NCI-H2227 (cell line): ENCODE measurements around the gene FGF14.

ENCODE experiments used
- DNase-seq: peaks from one replicate; lab custom pipeline; 2025; ENCODE audit not compliant: unreplicated experiment; lab: John Stamatoyannopoulos, UW

The FGF14 gene

GRCh38 chr13:101817898-101818297 lies 584.0 kb downstream of the FGF14 start:
- DNase-seq, result no peak

DNA sequence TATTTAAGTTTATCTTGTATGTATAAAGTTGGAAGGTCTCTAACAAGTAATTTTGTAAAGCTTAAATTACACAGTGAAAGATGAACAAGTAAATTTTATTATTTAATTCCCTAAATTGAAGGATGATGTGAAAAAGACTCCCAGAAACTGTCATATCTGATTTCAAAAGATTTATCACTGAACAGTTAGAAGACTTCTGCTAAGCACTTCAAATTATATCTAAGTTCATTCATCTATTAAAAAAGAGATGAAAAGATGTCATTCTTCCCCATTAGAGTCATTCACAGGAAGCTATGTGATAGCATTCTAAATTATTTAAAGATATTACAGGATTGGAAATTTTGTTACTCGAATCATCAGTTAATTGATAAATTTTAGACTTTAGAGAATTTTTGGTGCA lies 590.0 kb downstream of the FGF14 start:
- DNase-seq, result no peak

DNA sequence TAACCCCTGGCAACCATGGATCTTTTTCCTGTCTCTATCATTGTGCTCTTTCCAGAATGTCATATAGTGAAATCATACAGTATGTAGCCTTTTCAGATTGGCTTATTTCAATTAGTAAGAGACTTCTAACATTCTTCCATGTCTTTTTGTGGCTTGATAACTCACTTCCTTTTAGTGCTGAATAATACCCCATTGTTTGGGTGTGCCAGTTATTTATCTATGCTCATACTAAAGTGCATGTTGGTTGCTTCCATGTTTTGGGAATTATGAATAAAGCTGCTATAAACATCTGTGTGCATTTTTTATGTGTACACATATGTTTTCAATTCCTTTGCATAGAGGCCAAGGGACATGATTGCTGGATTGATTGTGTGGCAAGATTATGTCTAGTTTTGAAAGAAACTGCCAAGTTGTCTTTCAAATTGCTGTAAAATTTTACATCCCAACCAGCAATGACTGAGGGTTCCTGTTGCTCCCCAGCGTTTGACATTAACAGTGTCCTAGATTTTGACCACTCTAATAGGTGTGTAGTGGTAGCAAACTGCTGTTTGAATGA lies 590.5 kb downstream of the FGF14 start:
- no peak for DNase-seq

DNA sequence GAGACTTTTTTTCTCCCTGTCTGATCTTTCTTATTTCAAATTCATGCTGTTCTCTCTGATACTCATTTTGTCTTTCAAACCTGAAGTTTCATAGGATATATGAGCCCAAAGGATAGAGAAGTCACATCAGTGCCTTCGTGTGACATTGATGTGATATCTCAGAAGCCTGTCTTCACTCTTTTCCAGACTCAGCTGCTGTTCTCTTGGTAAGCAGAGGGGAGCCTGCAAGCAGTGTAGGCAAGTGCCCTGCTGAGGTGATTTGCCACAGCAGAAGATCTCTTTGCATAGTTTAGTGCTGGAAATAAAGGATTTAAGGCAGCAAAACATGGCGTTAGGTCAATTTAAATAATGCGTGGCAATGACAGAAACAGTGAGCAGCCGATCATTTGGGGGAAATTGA lies 602.7 kb downstream of the FGF14 start:
- DNase-seq, result no peak

- DNase-seq, result no peak
Observed at GRCh38 chr13:101798437-101798836, 603.4 kb downstream of the FGF14 start.

DNA sequence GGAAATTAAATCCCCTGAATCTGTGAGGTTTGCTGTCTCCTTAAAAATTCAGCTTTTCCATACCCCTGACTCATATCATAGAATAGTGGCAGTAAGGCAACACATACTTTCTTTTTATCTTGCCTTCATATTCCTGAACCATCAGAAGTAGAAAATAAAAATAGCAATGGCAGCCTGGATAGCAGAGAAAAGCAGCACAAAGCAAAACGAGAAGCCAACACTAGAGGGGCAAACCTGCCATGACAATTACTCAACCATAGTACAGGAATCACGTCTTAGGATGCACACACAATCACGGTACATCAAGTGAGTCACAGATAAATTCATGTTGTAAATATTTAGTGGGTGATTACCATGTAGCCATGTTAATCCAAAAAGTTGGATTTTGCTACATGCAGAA lies 606.4 kb downstream of the FGF14 start:
- no peak for DNase-seq

DNA sequence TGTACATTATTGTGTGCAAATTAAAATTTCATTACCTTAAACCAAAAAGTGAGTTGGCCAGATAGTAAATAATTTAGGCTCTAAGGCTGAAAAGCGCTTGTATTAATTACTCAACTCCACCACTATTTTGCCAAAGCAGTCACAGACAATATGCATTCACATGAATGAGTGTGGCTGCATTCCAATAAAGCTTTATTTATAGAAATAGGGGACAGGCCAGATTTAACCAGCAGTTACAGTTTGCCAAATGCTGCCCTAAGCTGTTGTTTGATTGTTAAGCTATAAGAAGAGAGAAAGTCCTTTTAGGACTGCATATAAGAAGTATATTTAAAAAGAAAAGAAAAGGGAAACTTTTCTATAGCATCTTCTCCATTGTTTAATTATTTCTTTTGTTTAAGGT lies 606.8 kb downstream of the FGF14 start:
- no peak for DNase-seq

GRCh38 chr13:101792189-101792588 lies 609.7 kb downstream of the FGF14 start:
- DNase-seq, result no peak

DNA sequence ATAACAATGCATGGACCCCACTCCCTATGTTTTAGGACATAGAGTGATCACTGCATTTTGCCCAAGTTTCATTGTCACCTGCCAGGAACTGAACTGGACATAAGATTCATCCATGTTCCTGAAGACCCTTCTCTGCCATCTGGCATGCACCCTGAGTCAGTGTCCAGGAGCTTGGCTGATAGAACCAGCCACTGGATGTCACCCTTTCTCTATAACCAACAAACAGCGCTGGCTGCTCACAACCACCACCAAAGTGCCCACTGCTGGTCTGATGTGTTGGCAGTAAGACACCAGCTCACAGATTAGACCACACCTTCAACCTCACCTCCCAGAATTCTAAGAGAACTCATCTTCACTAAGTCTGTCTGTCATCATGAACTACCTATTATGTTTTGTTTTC lies 616.0 kb downstream of the FGF14 start:
- DNase-seq, result peak; percentile 35

- DNase-seq, result no peak
Observed at GRCh38 chr13:101784313-101784712, 617.5 kb downstream of the FGF14 start.

- no peak for DNase-seq
Observed at GRCh38 chr13:101783554-101783953, 618.3 kb downstream of the FGF14 start.

GRCh38 chr13:101780211-101780610 lies 621.6 kb downstream of the FGF14 start:
- DNase-seq, result no peak

- DNase-seq, result no peak
Observed at GRCh38 chr13:101779147-101779546, 622.7 kb downstream of the FGF14 start.

GRCh38 chr13:101775267-101775666 lies 626.6 kb downstream of the FGF14 start:
- DNase-seq, result no peak

- no peak for DNase-seq
Observed at GRCh38 chr13:101774393-101774792, 627.5 kb downstream of the FGF14 start.

DNA sequence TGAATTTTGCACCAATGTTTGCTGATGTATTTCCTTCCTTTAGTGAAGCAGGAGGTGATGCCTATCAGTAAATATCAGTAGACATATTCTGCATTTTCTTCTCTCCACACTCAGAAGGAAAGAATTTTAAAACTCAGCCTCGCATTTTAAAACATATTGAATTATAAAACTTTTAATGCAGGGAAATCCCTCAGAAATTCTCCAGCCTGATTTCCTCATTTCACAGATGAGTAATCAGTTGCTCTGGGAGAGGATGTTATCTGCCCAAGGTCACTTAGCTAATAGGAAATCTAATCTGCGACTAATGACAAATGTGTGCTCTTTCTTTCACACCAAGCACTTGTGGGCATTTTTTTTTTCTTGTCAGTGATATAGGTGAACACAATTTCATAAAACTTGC lies 628.8 kb downstream of the FGF14 start:
- no peak for DNase-seq

DNA sequence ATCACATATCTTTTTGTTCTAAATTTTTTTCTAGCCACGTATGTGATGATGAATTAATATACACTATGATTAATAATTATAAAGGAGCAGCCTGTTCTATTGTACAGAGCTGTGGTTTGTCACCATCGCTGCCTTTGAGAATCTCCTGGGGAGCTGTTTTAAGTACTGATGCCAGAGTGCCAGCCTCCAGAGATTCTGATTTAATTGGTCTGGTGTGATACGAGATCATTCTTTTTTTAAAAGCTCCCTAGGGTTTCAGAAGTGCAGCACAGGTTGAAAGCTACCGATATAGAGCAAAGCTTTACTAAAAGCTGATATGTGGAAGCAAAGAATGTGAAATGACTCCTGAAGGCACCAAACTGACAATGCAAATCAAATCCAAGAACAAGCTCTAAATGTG lies 634.7 kb downstream of the FGF14 start:
- no peak for DNase-seq

- DNase-seq, result no peak
Observed at GRCh38 chr13:101763191-101763590, 638.7 kb downstream of the FGF14 start.

GRCh38 chr13:101757446-101758039 lies 644.3 kb downstream of the FGF14 start:
- DNase-seq, result peak; percentile 35

GRCh38 chr13:101755228-101755887 lies 646.5 kb downstream of the FGF14 start:
- no peak for DNase-seq

DNA sequence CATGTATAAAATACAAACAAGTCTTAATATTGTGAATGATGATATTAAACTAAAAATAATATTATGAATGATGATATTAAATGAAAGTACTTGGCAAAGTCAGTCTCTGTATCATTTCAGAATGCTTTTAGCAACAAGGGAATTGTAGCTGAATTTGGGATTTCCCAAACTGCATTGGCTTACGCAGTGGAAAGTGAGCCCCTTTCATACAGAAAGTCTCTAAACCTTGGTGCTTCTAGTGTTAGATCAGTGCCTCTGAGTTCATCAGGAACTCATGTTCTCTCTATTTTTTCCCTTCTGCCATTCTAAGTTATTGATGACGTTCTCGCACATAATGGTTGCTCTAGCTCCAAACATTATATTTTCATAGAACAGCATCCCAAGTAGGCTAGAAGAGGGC lies 649.4 kb downstream of the FGF14 start:
- DNase-seq, result no peak

GRCh38 chr13:101751488-101751887 lies 650.4 kb downstream of the FGF14 start:
- peak; percentile 46 for DNase-seq

- DNase-seq, result no peak
Observed at GRCh38 chr13:101749584-101749983, 652.3 kb downstream of the FGF14 start.
